SH-SY5Y (cell line): Measurements from ENCODE around the gene ATP11B.

ENCODE experiments used
- GATA2 ChIP-seq: IDR thresholded peaks from 2 replicates; pipeline ENCODE4 v1.6.1; 2011; ENCODE audit warnings: mild to moderate bottlenecking, low read depth, low read length
- GATA3 ChIP-seq: IDR thresholded peaks from 2 replicates; pipeline ENCODE4 v1.6.1; 2011; ENCODE audit warnings: low read depth, mild to moderate bottlenecking, low read length, moderate library complexity

DNA sequence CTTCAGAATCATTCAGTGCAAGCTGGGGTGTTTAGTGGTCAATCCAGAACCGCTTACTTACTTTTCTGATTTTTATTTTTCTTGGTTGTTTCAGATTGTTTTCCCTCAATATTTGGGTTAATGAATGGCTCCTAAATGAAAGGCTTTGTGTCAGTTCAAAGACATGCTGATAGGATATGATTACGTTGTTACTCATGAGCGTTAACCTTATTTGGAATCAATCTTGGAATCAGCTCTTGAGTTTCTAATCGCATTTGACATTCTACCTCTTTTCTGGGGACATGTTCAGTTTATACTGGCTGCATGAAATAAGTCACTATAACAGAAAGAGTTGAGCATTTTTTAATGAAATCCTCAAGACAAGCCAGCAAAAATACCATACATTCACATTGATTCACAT, 50.2 kb downstream of the ATP11B start:
- TF ChIP-seq GATA2 (no peak), GATA3 (no peak)
